HEK293 (cell line): ENCODE results near the gene AP3B1.

Experiments used
- BCL11A ChIP-seq: fragments of 450-650 bp; formaldehyde crosslinking; IDR thresholded peaks from 2 replicates; pipeline ENCODE4 v1.5.1; 2016; ENCODE audit warnings: low read depth, missing biosample characterization, missing genetic modification characterization
- IKZF3 ChIP-seq: fragments of 450-650 bp; IDR thresholded peaks from 2 replicates; pipeline ENCODE4 v1.5.0; 2018; ENCODE audit warnings: missing biosample characterization, mild to moderate bottlenecking, missing genetic modification characterization, moderate library complexity
- KLF10 ChIP-seq: fragments of 450-650 bp; IDR thresholded peaks from 2 replicates; pipeline ENCODE4 v1.5.1; 2018; ENCODE audit warnings: missing biosample characterization, mild to moderate bottlenecking, missing genetic modification characterization
- SCRT1 ChIP-seq: fragments of 450-650 bp; formaldehyde crosslinking; IDR thresholded peaks from 2 replicates; pipeline ENCODE4 v1.5.1; 2016; ENCODE audit warnings: missing biosample characterization, missing genetic modification characterization, borderline replicate concordance
- ZNF133 ChIP-seq: fragments of 450-650 bp; formaldehyde crosslinking; IDR thresholded peaks from 2 replicates; pipeline ENCODE4 v1.5.1; 2016; ENCODE audit warnings: missing biosample characterization, missing genetic modification characterization
- ZNF16 ChIP-seq: fragments of 450-650 bp; formaldehyde crosslinking; IDR thresholded peaks from 2 replicates; pipeline ENCODE4 v1.5.1; 2016; ENCODE audit warnings: low read depth, missing biosample characterization, missing genetic modification characterization
- ZNF184 ChIP-seq: fragments of 450-650 bp; IDR thresholded peaks from 2 replicates; pipeline ENCODE4 v1.5.1; 2018; ENCODE audit warnings: missing biosample characterization, mild to moderate bottlenecking, missing genetic modification characterization
- ZNF19 ChIP-seq: fragments of 450-650 bp; formaldehyde crosslinking; IDR thresholded peaks from 2 replicates; pipeline ENCODE4; 2016; ENCODE audit warnings: missing biosample characterization, missing genetic modification characterization, low read depth
- ZNF211 ChIP-seq: fragments of 450-650 bp; formaldehyde crosslinking; IDR thresholded peaks from 2 replicates; pipeline ENCODE4 v1.5.1; 2016; ENCODE audit warnings: low read depth, missing biosample characterization, missing genetic modification characterization
- ZNF266 ChIP-seq: fragments of 450-650 bp; formaldehyde crosslinking; IDR thresholded peaks from 2 replicates; pipeline ENCODE4 v1.5.1; 2016; ENCODE audit warnings: missing biosample characterization, missing genetic modification characterization, low read depth
- ZNF48 ChIP-seq: fragments of 450-650 bp; formaldehyde crosslinking; IDR thresholded peaks from 2 replicates; pipeline ENCODE4 v1.5.1; 2016; ENCODE audit warnings: missing biosample characterization, missing genetic modification characterization
- ZNF501 ChIP-seq: fragments of 450-650 bp; formaldehyde crosslinking; IDR thresholded peaks from 2 replicates; pipeline ENCODE4 v1.5.1; 2016; ENCODE audit warnings: missing biosample characterization, missing genetic modification characterization
- ZNF530 ChIP-seq: fragments of 450-650 bp; formaldehyde crosslinking; IDR thresholded peaks from 2 replicates; pipeline ENCODE4 v1.5.1; 2016; ENCODE audit warnings: low read depth, missing biosample characterization, missing genetic modification characterization
- ZNF707 ChIP-seq: fragments of 450-650 bp; formaldehyde crosslinking; IDR thresholded peaks from 2 replicates; pipeline ENCODE4 v1.5.1; 2016; ENCODE audit warnings: missing biosample characterization, missing genetic modification characterization
- ZNF76 ChIP-seq: fragments of 450-650 bp; formaldehyde crosslinking; IDR thresholded peaks from 2 replicates; pipeline ENCODE4; 2016; ENCODE audit warnings: low read depth, missing biosample characterization, missing genetic modification characterization, borderline replicate concordance
- ZNF768 ChIP-seq: fragments of 450-650 bp; formaldehyde crosslinking; IDR thresholded peaks from 2 replicates; pipeline ENCODE4 v1.5.1; 2018; ENCODE audit warnings: missing biosample characterization, mild to moderate bottlenecking, missing genetic modification characterization
- ZNF776 ChIP-seq: fragments of 450-650 bp; formaldehyde crosslinking; IDR thresholded peaks from 2 replicates; pipeline ENCODE4 v1.5.0; 2017; ENCODE audit warnings: missing biosample characterization, missing genetic modification characterization, borderline replicate concordance
- TF ChIP-seq, protein P1 (sequence below): fragments of 450-650 bp; formaldehyde crosslinking; IDR thresholded peaks from 2 replicates; pipeline ENCODE4 v1.5.1; 2016; ENCODE audit warnings: missing biosample characterization, missing genetic modification characterization
- TF ChIP-seq, protein P2 (sequence below): fragments of 450-650 bp; formaldehyde crosslinking; IDR thresholded peaks from 2 replicates; pipeline ENCODE4 v1.5.1; 2016; ENCODE audit warnings: missing biosample characterization, missing genetic modification characterization
- TF ChIP-seq, protein P3 (sequence below): fragments of 450-650 bp; IDR thresholded peaks from 2 replicates; pipeline ENCODE4 v1.5.1; 2018; ENCODE audit warnings: missing biosample characterization, missing genetic modification characterization
- TF ChIP-seq, protein P4 (sequence below): fragments of 450-650 bp; formaldehyde crosslinking; IDR thresholded peaks from 2 replicates; pipeline ENCODE4 v1.5.1; 2017; ENCODE audit warnings: missing biosample characterization, missing genetic modification characterization
- TF ChIP-seq, protein P5 (sequence below): fragments of 450-650 bp; formaldehyde crosslinking; IDR thresholded peaks from 2 replicates; pipeline ENCODE4 v1.5.1; 2016; ENCODE audit warnings: missing biosample characterization, missing genetic modification characterization
- TF ChIP-seq, protein P6 (sequence below): fragments of 450-650 bp; formaldehyde crosslinking; IDR thresholded peaks from 2 replicates; pipeline ENCODE4 v1.5.1; 2016; ENCODE audit warnings: missing biosample characterization, missing genetic modification characterization, low read depth
- TF ChIP-seq, protein P7 (sequence below): fragments of 450-650 bp; formaldehyde crosslinking; IDR thresholded peaks from 2 replicates; pipeline ENCODE4 v1.5.1; 2016; ENCODE audit warnings: missing biosample characterization, missing genetic modification characterization
- TF ChIP-seq, protein P8 (sequence below): fragments of 450-650 bp; formaldehyde crosslinking; IDR thresholded peaks from 2 replicates; pipeline ENCODE4 v1.5.1; 2017; ENCODE audit warnings: missing biosample characterization, missing genetic modification characterization
- TF ChIP-seq, protein P9 (sequence below): fragments of 450-650 bp; formaldehyde crosslinking; optimal IDR thresholded peaks from 2 replicates; pipeline ENCODE3; 2016; ENCODE audit warnings: missing biosample characterization, mild to moderate bottlenecking, missing genetic modification characterization

The AP3B1 gene

DNA sequence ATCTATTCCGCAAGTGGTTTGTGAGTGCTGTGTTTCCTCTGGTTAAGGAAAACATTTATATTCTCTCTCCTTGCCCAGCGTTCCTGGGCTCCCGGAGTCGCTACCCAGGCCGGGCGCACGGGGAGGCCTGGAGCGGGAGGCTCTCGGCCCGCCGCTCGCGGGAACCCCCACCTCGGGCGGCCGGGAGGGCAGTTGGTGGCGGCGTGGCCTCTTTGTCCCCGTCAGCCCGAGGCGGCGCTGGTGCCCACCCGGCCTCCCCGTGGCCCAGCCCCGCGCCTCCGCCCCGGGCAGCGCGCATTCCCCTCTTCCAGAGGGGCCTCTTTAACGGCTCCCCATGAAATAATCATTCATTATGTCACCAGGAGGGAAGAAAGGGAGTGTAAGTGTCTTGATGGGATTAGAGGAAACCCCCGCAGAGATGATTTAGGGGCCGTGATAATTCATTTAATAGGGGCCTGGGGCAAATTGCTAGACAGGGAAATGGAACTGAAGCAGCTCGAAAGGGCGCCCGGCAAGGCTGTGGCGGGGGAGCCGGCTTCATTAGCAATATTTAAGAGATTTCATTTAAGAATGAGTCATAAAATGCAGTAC is 336.5 kb downstream of the AP3B1 start (continued):
- TF ChIP-seq, protein P1, sequence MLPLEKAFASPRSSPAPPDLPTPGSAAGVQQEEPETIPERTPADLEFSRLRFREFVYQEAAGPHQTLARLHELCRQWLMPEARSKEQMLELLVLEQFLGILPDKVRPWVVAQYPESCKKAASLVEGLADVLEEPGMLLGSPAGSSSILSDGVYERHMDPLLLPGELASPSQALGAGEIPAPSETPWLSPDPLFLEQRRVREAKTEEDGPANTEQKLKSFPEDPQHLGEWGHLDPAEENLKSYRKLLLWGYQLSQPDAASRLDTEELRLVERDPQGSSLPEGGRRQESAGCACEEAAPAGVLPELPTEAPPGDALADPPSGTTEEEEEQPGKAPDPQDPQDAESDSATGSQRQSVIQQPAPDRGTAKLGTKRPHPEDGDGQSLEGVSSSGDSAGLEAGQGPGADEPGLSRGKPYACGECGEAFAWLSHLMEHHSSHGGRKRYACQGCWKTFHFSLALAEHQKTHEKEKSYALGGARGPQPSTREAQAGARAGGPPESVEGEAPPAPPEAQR, result no peak
- TF ChIP-seq, protein P2, sequence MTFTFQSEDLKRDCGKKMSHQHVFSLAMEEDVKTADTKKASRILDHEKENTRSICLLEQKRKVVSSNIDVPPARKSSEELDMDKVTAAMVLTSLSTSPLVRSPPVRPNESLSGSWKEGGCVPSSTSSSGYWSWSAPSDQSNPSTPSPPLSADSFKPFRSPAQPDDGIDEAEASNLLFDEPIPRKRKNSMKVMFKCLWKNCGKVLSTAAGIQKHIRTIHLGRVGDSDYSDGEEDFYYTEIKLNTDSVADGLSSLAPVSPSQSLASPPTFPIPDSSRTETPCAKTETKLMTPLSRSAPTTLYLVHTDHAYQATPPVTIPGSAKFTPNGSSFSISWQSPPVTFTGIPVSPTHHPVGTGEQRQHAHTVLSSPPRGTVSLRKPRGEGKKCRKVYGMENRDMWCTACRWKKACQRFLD (tag by site-specific recombination), result no peak
- TF ChIP-seq, protein P3, sequence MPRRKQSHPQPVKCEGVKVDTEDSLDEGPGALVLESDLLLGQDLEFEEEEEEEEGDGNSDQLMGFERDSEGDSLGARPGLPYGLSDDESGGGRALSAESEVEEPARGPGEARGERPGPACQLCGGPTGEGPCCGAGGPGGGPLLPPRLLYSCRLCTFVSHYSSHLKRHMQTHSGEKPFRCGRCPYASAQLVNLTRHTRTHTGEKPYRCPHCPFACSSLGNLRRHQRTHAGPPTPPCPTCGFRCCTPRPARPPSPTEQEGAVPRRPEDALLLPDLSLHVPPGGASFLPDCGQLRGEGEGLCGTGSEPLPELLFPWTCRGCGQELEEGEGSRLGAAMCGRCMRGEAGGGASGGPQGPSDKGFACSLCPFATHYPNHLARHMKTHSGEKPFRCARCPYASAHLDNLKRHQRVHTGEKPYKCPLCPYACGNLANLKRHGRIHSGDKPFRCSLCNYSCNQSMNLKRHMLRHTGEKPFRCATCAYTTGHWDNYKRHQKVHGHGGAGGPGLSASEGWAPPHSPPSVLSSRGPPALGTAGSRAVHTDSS (tag by site-specific recombination), result no peak
- TF ChIP-seq, protein P4, sequence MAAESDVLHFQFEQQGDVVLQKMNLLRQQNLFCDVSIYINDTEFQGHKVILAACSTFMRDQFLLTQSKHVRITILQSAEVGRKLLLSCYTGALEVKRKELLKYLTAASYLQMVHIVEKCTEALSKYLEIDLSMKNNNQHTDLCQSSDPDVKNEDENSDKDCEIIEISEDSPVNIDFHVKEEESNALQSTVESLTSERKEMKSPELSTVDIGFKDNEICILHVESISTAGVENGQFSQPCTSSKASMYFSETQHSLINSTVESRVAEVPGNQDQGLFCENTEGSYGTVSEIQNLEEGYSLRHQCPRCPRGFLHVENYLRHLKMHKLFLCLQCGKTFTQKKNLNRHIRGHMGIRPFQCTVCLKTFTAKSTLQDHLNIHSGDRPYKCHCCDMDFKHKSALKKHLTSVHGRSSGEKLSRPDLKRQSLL (tag by site-specific recombination), result no peak
- no peak for TF ChIP-seq ZNF48 (tag by site-specific recombination)
- no peak for TF ChIP-seq SCRT1 (tag by site-specific recombination)
- TF ChIP-seq ZNF501 (tag by site-specific recombination), result 0 out of 2 replicates have a peak, but pooled peaks have one; percentile 62
- no peak for TF ChIP-seq ZNF76 (tag by site-specific recombination)
- TF ChIP-seq ZNF266, result no peak
- TF ChIP-seq ZNF19 (tag by site-specific recombination), result no peak
- TF ChIP-seq ZNF133 (tag by site-specific recombination), result no peak
- no peak for TF ChIP-seq BCL11A (tag by site-specific recombination)
- TF ChIP-seq, protein P5, sequence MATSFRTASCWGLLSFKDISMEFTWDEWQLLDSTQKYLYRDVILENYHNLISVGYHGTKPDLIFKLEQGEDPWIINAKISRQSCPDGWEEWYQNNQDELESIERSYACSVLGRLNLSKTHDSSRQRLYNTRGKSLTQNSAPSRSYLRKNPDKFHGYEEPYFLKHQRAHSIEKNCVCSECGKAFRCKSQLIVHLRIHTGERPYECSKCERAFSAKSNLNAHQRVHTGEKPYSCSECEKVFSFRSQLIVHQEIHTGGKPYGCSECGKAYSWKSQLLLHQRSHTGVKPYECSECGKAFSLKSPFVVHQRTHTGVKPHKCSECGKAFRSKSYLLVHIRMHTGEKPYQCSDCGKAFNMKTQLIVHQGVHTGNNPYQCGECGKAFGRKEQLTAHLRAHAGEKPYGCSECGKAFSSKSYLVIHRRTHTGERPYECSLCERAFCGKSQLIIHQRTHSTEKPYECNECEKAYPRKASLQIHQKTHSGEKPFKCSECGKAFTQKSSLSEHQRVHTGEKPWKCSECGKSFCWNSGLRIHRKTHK (tag by site-specific recombination), result no peak
- TF ChIP-seq, protein P6, sequence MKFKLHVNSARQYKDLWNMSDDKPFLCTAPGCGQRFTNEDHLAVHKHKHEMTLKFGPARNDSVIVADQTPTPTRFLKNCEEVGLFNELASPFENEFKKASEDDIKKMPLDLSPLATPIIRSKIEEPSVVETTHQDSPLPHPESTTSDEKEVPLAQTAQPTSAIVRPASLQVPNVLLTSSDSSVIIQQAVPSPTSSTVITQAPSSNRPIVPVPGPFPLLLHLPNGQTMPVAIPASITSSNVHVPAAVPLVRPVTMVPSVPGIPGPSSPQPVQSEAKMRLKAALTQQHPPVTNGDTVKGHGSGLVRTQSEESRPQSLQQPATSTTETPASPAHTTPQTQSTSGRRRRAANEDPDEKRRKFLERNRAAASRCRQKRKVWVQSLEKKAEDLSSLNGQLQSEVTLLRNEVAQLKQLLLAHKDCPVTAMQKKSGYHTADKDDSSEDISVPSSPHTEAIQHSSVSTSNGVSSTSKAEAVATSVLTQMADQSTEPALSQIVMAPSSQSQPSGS (tag by site-specific recombination), result peak; percentile 57; the same call in 1 of the 2 replicates
- TF ChIP-seq ZNF776 (tag by site-specific recombination), result no peak
- TF ChIP-seq, protein P7, sequence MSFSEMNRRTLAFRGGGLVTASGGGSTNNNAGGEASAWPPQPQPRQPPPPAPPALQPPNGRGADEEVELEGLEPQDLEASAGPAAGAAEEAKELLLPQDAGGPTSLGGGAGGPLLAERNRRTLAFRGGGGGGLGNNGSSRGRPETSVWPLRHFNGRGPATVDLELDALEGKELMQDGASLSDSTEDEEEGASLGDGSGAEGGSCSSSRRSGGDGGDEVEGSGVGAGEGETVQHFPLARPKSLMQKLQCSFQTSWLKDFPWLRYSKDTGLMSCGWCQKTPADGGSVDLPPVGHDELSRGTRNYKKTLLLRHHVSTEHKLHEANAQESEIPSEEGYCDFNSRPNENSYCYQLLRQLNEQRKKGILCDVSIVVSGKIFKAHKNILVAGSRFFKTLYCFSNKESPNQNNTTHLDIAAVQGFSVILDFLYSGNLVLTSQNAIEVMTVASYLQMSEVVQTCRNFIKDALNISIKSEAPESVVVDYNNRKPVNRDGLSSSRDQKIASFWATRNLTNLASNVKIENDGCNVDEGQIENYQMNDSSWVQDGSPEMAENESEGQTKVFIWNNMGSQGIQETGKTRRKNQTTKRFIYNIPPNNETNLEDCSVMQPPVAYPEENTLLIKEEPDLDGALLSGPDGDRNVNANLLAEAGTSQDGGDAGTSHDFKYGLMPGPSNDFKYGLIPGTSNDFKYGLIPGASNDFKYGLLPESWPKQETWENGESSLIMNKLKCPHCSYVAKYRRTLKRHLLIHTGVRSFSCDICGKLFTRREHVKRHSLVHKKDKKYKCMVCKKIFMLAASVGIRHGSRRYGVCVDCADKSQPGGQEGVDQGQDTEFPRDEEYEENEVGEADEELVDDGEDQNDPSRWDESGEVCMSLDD (tag by site-specific recombination), result no peak
- no peak for TF ChIP-seq ZNF211
- no peak for TF ChIP-seq ZNF530
- TF ChIP-seq, protein P8, sequence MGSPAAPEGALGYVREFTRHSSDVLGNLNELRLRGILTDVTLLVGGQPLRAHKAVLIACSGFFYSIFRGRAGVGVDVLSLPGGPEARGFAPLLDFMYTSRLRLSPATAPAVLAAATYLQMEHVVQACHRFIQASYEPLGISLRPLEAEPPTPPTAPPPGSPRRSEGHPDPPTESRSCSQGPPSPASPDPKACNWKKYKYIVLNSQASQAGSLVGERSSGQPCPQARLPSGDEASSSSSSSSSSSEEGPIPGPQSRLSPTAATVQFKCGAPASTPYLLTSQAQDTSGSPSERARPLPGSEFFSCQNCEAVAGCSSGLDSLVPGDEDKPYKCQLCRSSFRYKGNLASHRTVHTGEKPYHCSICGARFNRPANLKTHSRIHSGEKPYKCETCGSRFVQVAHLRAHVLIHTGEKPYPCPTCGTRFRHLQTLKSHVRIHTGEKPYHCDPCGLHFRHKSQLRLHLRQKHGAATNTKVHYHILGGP (tag by site-specific recombination), result peak; percentile 67; the same call in 1 of the 2 replicates
- TF ChIP-seq ZNF16 (tag by site-specific recombination), result no peak
- TF ChIP-seq ZNF768, result no peak
- peak; percentile 99 for TF ChIP-seq IKZF3 (tag by site-specific recombination)
- no peak for TF ChIP-seq ZNF707 (tag by site-specific recombination)
- TF ChIP-seq ZNF184 (tag by site-specific recombination), result no peak
- peak; percentile 82 for TF ChIP-seq KLF10
- TF ChIP-seq, protein P9, sequence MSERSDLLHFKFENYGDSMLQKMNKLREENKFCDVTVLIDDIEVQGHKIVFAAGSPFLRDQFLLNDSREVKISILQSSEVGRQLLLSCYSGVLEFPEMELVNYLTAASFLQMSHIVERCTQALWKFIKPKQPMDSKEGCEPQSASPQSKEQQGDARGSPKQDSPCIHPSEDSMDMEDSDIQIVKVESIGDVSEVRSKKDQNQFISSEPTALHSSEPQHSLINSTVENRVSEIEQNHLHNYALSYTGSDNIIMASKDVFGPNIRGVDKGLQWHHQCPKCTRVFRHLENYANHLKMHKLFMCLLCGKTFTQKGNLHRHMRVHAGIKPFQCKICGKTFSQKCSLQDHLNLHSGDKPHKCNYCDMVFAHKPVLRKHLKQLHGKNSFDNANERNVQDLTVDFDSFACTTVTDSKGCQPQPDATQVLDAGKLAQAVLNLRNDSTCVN (tag by site-specific recombination), result peak; percentile 48
